H1 (cell line): ENCODE measurements around the gene TCAF1. TPM values are rescaled to one million over a fixed set of nuclear protein-coding genes. Genes with fewer than 3 reads are reported as not detected.

ENCODE experiments used
- CTCF ChIA-PET: fragments of 300-600 bp; sonication (Branson Sonifier 250); formaldehyde crosslinking; loops from one replicate; lab custom pipeline; 2021; ENCODE audit not compliant: partially characterized antibody; lab: Charles Lee
- POLR2A ChIA-PET: fragments of 300-600 bp; sonication (Branson Sonifier 250); formaldehyde crosslinking; loops from one replicate; lab custom pipeline; 2021; ENCODE audit warnings: inconsistent platforms; ENCODE audit not compliant: partially characterized antibody; lab: Charles Lee
- DNase-seq, 2 experiments: peaks; one replicate each; pipeline versions ENCODE4 v3.0.0 to v3.0.0-alpha.2; 2010 to 2022; ENCODE audit warnings: low spot score in 2 of 2, low read depth in 1 of 2, mixed read lengths in 1 of 2
- FAIRE-seq: peaks from 2 replicates; lab custom pipeline; 2011; peaks lifted over from hg19 to GRCh38; lab: Jason Lieb, UNC
- H2AFZ ChIP-seq: 2 replicates; pipeline ENCODE4 v1.8.1; 2012; ENCODE audit warnings: low read length, inconsistent platforms
- H2AK5ac ChIP-seq: 2 replicates; pipeline ENCODE4 v1.6.1; 2013; ENCODE audit warnings: low read depth, low read length
- H2BK120ac ChIP-seq: replicated peaks from 2 replicates; pipeline ENCODE3; 2013; ENCODE audit warnings: low read depth, low read length, inconsistent platforms
- H2BK12ac ChIP-seq: 2 replicates; pipeline ENCODE4 v1.6.1; 2013; ENCODE audit warnings: low read depth, low read length
- H2BK15ac ChIP-seq: 2 replicates; pipeline ENCODE4 v1.6.1; 2013; ENCODE audit warnings: low read length
- H2BK20ac ChIP-seq: 2 replicates; pipeline ENCODE4 v1.6.1; 2013; ENCODE audit warnings: low read length
- H2BK5ac ChIP-seq: 2 replicates; pipeline ENCODE4 v1.6.1; 2013; ENCODE audit warnings: low read depth, low read length
- H3K14ac ChIP-seq: 2 replicates; pipeline ENCODE4 v1.6.1; 2013; ENCODE audit warnings: inconsistent platforms; ENCODE audit not compliant: insufficient read length
- H3K18ac ChIP-seq: 2 replicates; pipeline ENCODE4 v1.6.1; 2013; ENCODE audit warnings: low read length; ENCODE audit errors: extremely low read depth
- H3K23ac ChIP-seq: 2 replicates; pipeline ENCODE4 v1.6.1; 2013; ENCODE audit warnings: inconsistent platforms; ENCODE audit not compliant: insufficient read length
- H3K23me2 ChIP-seq: 2 replicates; pipeline ENCODE4 v1.6.1; 2013; ENCODE audit warnings: low read depth, low read length
- H3K27ac ChIP-seq: 2 replicates; pipeline ENCODE4 v1.6.1; 2011; ENCODE audit warnings: low read depth, low read length, inconsistent platforms
- H3K27me3 ChIP-seq, 4 experiments: replicated peaks in 1 of 4; 1 replicate in 1 of 4; 2 replicates in 3 of 4; pipeline versions ENCODE4 v1.6.1 to v1.8.1; 2011 to 2013; ENCODE audit warnings: low read length in 3 of 4, mild to moderate bottlenecking in 3 of 4, inconsistent platforms in 2 of 4, mixed read lengths in 2 of 4, moderate library complexity in 1 of 4; ENCODE audit not compliant: control insufficient read depth in 3 of 4, insufficient read depth in 3 of 4; ENCODE audit errors: extremely low read depth in 1 of 4
- H3K36me3 ChIP-seq, 4 experiments: 2 replicates each; pipeline versions ENCODE4 v1.6.1 to v1.8.1; 2011 to 2013; ENCODE audit warnings: mild to moderate bottlenecking in 4 of 4, low read length in 3 of 4, moderate library complexity in 2 of 4, control low read depth in 1 of 4, inconsistent platforms in 1 of 4; ENCODE audit not compliant: insufficient read depth in 4 of 4, control insufficient read depth in 2 of 4
- H3K4ac ChIP-seq: replicated peaks from 2 replicates; pipeline ENCODE3; 2013; ENCODE audit warnings: low read length, low read depth, mixed read lengths, inconsistent platforms; ENCODE audit not compliant: insufficient read length
- H3K4me1 ChIP-seq, 4 experiments: replicated peaks in 1 of 4; 1 replicate in 1 of 4; 2 replicates in 3 of 4; pipeline versions ENCODE4 v1.6.1 to v1.8.1; 2011 to 2013; ENCODE audit warnings: low read length in 3 of 4, inconsistent platforms in 2 of 4, mixed read lengths in 1 of 4; ENCODE audit not compliant: insufficient read depth in 4 of 4, control insufficient read depth in 3 of 4
- H3K4me2 ChIP-seq, 2 experiments: 2 replicates each; pipeline versions ENCODE4 v1.6.1 to v1.8.1; 2011 to 2013; ENCODE audit warnings: low read depth in 2 of 2, low read length in 2 of 2, control low read depth in 1 of 2, inconsistent platforms in 1 of 2, mild to moderate bottlenecking in 1 of 2; ENCODE audit not compliant: insufficient read depth in 1 of 2
- H3K4me3 ChIP-seq, 4 experiments: fragments of 200-600, 300-600 bp in 1 of 4; sonication (generic), shearing (Covaris generic), sonication (Bioruptor Twin) in 1 of 4; 2 replicates each; pipeline versions ENCODE4 v1.5.1 to v1.8.1; 2011 to 2016; ENCODE audit warnings: low read length in 4 of 4, low read depth in 3 of 4, control low read depth in 2 of 4, inconsistent platforms in 2 of 4, mild to moderate bottlenecking in 2 of 4, mixed read lengths in 1 of 4, moderate library complexity in 1 of 4; ENCODE audit not compliant: insufficient read depth in 2 of 4; ENCODE audit errors: extremely low read depth in 1 of 4
- H3K56ac ChIP-seq: replicated peaks from 2 replicates; pipeline ENCODE3; 2013; ENCODE audit warnings: low read depth, mild to moderate bottlenecking, mixed read lengths, low read length, inconsistent platforms; ENCODE audit not compliant: insufficient read length
- H3K79me1 ChIP-seq: 2 replicates; pipeline ENCODE4 v1.6.1; 2013; ENCODE audit warnings: low read depth, low read length, control low read depth
- H3K79me2 ChIP-seq, 2 experiments: 2 replicates each; pipeline versions ENCODE4 v1.6.1 to v1.8.1; 2012 to 2013; ENCODE audit warnings: low read length in 2 of 2, mild to moderate bottlenecking in 2 of 2, inconsistent platforms in 1 of 2; ENCODE audit not compliant: insufficient read depth in 2 of 2, control insufficient read depth in 1 of 2
- H3K9ac ChIP-seq, 4 experiments: replicated peaks in 1 of 4; 1 replicate in 1 of 4; 2 replicates in 3 of 4; pipeline versions ENCODE4 v1.6.1 to v1.8.1; 2011 to 2013; ENCODE audit warnings: low read depth in 3 of 4, low read length in 3 of 4, control low read depth in 2 of 4, mild to moderate bottlenecking in 2 of 4, moderate library complexity in 2 of 4, inconsistent platforms in 1 of 4; ENCODE audit errors: extremely low read depth in 1 of 4
- H3K9me3 ChIP-seq, 2 experiments: 2 replicates each; pipeline versions ENCODE4 v1.6.1 to v1.8.1; 2012 to 2013; ENCODE audit warnings: mild to moderate bottlenecking in 2 of 2, moderate library complexity in 2 of 2, control low read depth in 1 of 2, inconsistent platforms in 1 of 2, low read depth in 1 of 2, low read length in 1 of 2, mixed read lengths in 1 of 2; ENCODE audit not compliant: insufficient read depth in 2 of 2
- H4K20me1 ChIP-seq, 2 experiments: replicated peaks in 1 of 2; 2 replicates each; pipeline versions ENCODE3 to v1.8.1; 2011 to 2013; ENCODE audit warnings: inconsistent platforms in 2 of 2, low read length in 2 of 2, mild to moderate bottlenecking in 1 of 2; ENCODE audit not compliant: insufficient read depth in 2 of 2, control insufficient read depth in 1 of 2
- H4K5ac ChIP-seq: 2 replicates; pipeline ENCODE4 v1.6.1; 2013; ENCODE audit warnings: low read length, low read depth, mixed read lengths, inconsistent platforms; ENCODE audit not compliant: insufficient read length
- H4K8ac ChIP-seq: 2 replicates; pipeline ENCODE4 v1.8.0; 2013; ENCODE audit warnings: mild to moderate bottlenecking, moderate library complexity, low read length, inconsistent platforms; ENCODE audit not compliant: insufficient read depth; ENCODE audit errors: extremely low read depth
- H4K91ac ChIP-seq: replicated peaks from 2 replicates; pipeline ENCODE3; 2013; ENCODE audit warnings: low read length, mixed read lengths, inconsistent platforms; ENCODE audit not compliant: insufficient read length
- ATF2 ChIP-seq: IDR thresholded peaks from 2 replicates; pipeline ENCODE4 v1.6.1; 2012; ENCODE audit warnings: low read length, inconsistent platforms
- ATF3 ChIP-seq: IDR thresholded peaks from 2 replicates; pipeline ENCODE4 v1.6.1; 2011; ENCODE audit warnings: low read depth, mild to moderate bottlenecking, low read length; ENCODE audit not compliant: insufficient read depth
- E2F6 ChIP-seq: IDR thresholded peaks from 2 replicates; pipeline ENCODE4 v1.6.1; 2012; ENCODE audit warnings: inconsistent platforms
- GABPA ChIP-seq: IDR thresholded peaks from 2 replicates; pipeline ENCODE4 v1.6.1; 2011; ENCODE audit warnings: mild to moderate bottlenecking, low read length, moderate library complexity, borderline replicate concordance; ENCODE audit not compliant: insufficient read depth
- KDM1A ChIP-seq: fragments of 200-600, 300-600 bp; sonication (generic); IDR thresholded peaks from 2 replicates; pipeline ENCODE4 v1.7.1; 2016; ENCODE audit warnings: mild to moderate bottlenecking, low read length, borderline replicate concordance
- MAFK ChIP-seq: IDR thresholded peaks from 2 replicates; pipeline ENCODE4 v1.6.1; 2012; ENCODE audit warnings: low read depth, mild to moderate bottlenecking, improper control_type of control experiment, low read length
- POLR2A ChIP-seq, 2 experiments: IDR thresholded peaks; 1 replicate in 1 of 2; 2 replicates in 1 of 2; pipeline ENCODE4 v1.6.1; 2011; ENCODE audit warnings: low read depth in 2 of 2, low read length in 2 of 2, mild to moderate bottlenecking in 2 of 2; ENCODE audit errors: control extremely low read depth in 1 of 2
- POLR2AphosphoS5 ChIP-seq: IDR thresholded peaks from 2 replicates; pipeline ENCODE4 v1.6.1; 2011; ENCODE audit warnings: low read depth, low read length
- SIRT6 ChIP-seq: IDR thresholded peaks from one replicate; pipeline ENCODE4 v1.7.1; 2012; ENCODE audit warnings: low read length, inconsistent platforms
- TAF1 ChIP-seq: IDR thresholded peaks from 2 replicates; pipeline ENCODE4 v1.6.1; 2011; ENCODE audit warnings: mild to moderate bottlenecking, low read depth, low read length
- ZNF274 ChIP-seq: IDR thresholded peaks from 2 replicates; pipeline ENCODE4 v1.7.0; 2012; ENCODE audit warnings: low read length, borderline replicate concordance; ENCODE audit errors: extremely low read depth
- WGBS, 2 experiments: shearing (Covaris generic) in 1 of 2; methylation state at CpG; one replicate each; pipeline versions ENCODE4 v1.1.6 to v1.1.7; 2013 to 2015; ENCODE audit warnings: low lambda C conversion rate in 2 of 2, mixed read lengths in 2 of 2, inconsistent platforms in 1 of 2, low coverage in 1 of 2, missing lambda C conversion rate in 1 of 2; ENCODE audit not compliant: insufficient replicate concordance in 2 of 2, insufficient coverage in 1 of 2, insufficient read length in 1 of 2; ENCODE audit errors: extremely low coverage in 1 of 2, missing lambda C conversion rate in 1 of 2; 5-methylcytosine and 5-hydroxymethylcytosine counted together
- polyA plus RNA-seq, 7 experiments: library from polyadenylated mRNA; depleted of rRNA in 3 of 7; stranded (reverse) in 5 of 7; unstranded in 2 of 7; fragments of >200 nt in 5 of 7; fragments of 200-250 nt in 2 of 7; gene quantifications; 1 replicate in 5 of 7; 2 replicates in 1 of 7; 4 replicates in 1 of 7; pipeline versions ENCODE4 v1.2.1 to v1.2.3, GENCODE V29; 2011 to 2013; ENCODE audit warnings: missing spikeins in 2 of 7, mixed read lengths in 2 of 7
- total RNA-seq: library from RNA; stranded (reverse); fragmentation: NEBNext Ultra II Directional; extraction: Animal tissue kit (Norgen Biotek cat#: 25700); gene quantifications from 2 replicates; pipeline ENCODE4 v1.2.1, GENCODE V29; 2021

The TCAF1 gene
- total and polyA plus RNA-seq, 2 of the 8 experiments (the other 6 are each of a cell fraction or from before 2014, with no cell fraction given) = 9.6 to 28.0 TPM

- Histone ChIP-seq H3K23me2 (peaks cover 2% of the 10 kb centered on the region; the same call in 1 of the 2 replicates), H3K36me3 (no peaks in the 10 kb centered on the region), H3K27me3 (no peaks in the 10 kb centered on the region), H3K27ac (no peak overlapping the region), H3K9ac (no peak overlapping the region; a peak in 1 of 7 replicates), H2AFZ (peak overlapping the region; percentile 95), H3K4me1 (peaks cover 6 to 28% (median 18%) of the 10 kb centered on the region in 4 experiments; a peak in 6 of 7 replicates), H3K4ac (no peak overlapping the region), H2BK120ac (no peak overlapping the region), H3K4me3 (peak overlapping the region in 1 of 4 experiments; percentile 16; a peak in 1 of 8 replicates), H3K23ac (no peak overlapping the region), H3K9me3 (no peaks in the 10 kb centered on the region), H2BK15ac (no peak overlapping the region), H3K14ac (no peak overlapping the region), H3K56ac (no peak overlapping the region), H2BK5ac (0 out of 2 replicates have a peak overlapping the region, but pooled peaks have one; percentile 15), H2AK5ac (no peak overlapping the region), H3K79me1 (no peaks in the 10 kb centered on the region), H2BK12ac (peak overlapping the region; percentile 10), H3K4me2 (peak overlapping the region in 1 of 2 experiments; percentile 27; a peak in 1 of 4 replicates), H4K91ac (no peak overlapping the region), H3K18ac (peak overlapping the region; percentile 10; the same call in 1 of the 2 replicates), H2BK20ac (peak overlapping the region; percentile 38; the same call in 1 of the 2 replicates), H4K5ac (no peak overlapping the region), H3K79me2 (peaks cover under 1 to 8% of the 10 kb centered on the region in 2 experiments), H4K20me1 (peaks cover 0 to under 1% of the 10 kb centered on the region in 2 experiments), H4K8ac (no peak overlapping the region)
- no peak for DNase-seq
- FAIRE-seq = no peak
- 90% methylated on average over 1 of the region's 1 CpG; no CpG with 5 or more reads in 1 of the 2 experiments for WGBS, 2 experiments
- ChIA-PET POLR2A (no interaction called here), CTCF (interaction anchor here (0.9 to 1.0 kb wide), 2 partner anchors 13 to 20 kb away, joined by 3 read pairs; no protein-coding TSS in a partner anchor)
- TF ChIP-seq POLR2AphosphoS5 (no peak), KDM1A (no peak), SIRT6 (no peak), GABPA (no peak), POLR2A (IDR thresholded peaks at IDR 0.05; ENCODE audit: control extremely low read depth in 1 of 2, low read depth in 2 of 2, low read length in 2 of 2) (no peak), E2F6 (no peak), MAFK (no peak), ZNF274 (no peak), ATF2 (no peak), TAF1 (no peak), ATF3 (no peak)
Observed at GRCh38 chr7:143905509-143905908, 3.5 kb upstream of the TCAF1 start.
